B cell (primary cell): ENCODE results near the gene CAPN14. TPM values are rescaled to one million over a fixed set of nuclear protein-coding genes. Genes with fewer than 3 reads are reported as not detected.
A peak's percentile ranks its signal among the peaks of the same experiment; 100 is the strongest.

Source experiments
- ATAC-seq: fragments of 200-7000 bp; cut with Tn5 transposase; one replicate; pipeline ENCODE4 v1.10.0; 2021; ENCODE audit warnings: low read depth, mild to moderate bottlenecking, moderate number of reproducible peaks, moderate library complexity
- CTCF ChIA-PET: fragments of 350-600 bp; sonication (Branson Sonifier 250); formaldehyde crosslinking; loops from one replicate; lab custom pipeline; 2021; ENCODE audit warnings: antibody characterized with exemption, inconsistent platforms; lab: Charles Lee
- POLR2A ChIA-PET: fragments of 350-600 bp; sonication (Branson Sonifier 250); formaldehyde crosslinking; loops from one replicate; lab custom pipeline; 2021; ENCODE audit warnings: antibody characterized with exemption; lab: Charles Lee
- DNase-seq: peaks from one replicate; pipeline ENCODE4 v3.0.0; 2013
- H2AFZ ChIP-seq: 2 replicates; pipeline ENCODE4 v1.6.1; 2012; ENCODE audit warnings: mild to moderate bottlenecking, low read depth, low read length; ENCODE audit not compliant: insufficient read depth, poor library complexity, severe bottlenecking
- H3K27ac ChIP-seq, 2 donors: 1 replicate in 1 of 2; 2 replicates in 1 of 2; pipeline ENCODE4 v1.5.1; 2012 to 2013; ENCODE audit warnings: low read length in 2 of 2, mild to moderate bottlenecking in 2 of 2, moderate library complexity in 1 of 2
- H3K27me3 ChIP-seq, 4 experiments: fragments of 200-600 bp in 1 of 4; sonication (generic) in 1 of 4; replicated peaks in 1 of 4; 1 replicate in 2 of 4; 2 replicates in 2 of 4; pipeline versions ENCODE4 v1.6.1 to v1.7.0; 2013 to 2016; ENCODE audit warnings: low read length in 3 of 4, mild to moderate bottlenecking in 2 of 4, mixed read lengths in 1 of 4, moderate library complexity in 1 of 4; ENCODE audit not compliant: insufficient read depth in 4 of 4, control insufficient read depth in 3 of 4; ENCODE audit errors: control extremely low read depth in 1 of 4
- H3K36me3 ChIP-seq, 2 experiments: replicated peaks in 1 of 2; 1 replicate in 1 of 2; 2 replicates in 1 of 2; pipeline versions ENCODE4 v1.6.1 to v1.7.1; 2013; ENCODE audit warnings: low read length in 1 of 2; ENCODE audit not compliant: insufficient read depth in 2 of 2, control insufficient read depth in 1 of 2; ENCODE audit errors: control extremely low read depth in 1 of 2, extremely low read depth in 1 of 2
- H3K4me1 ChIP-seq, 2 donors: fragments of 200-600 bp in 1 of 2; sonication (generic) in 1 of 2; 1 replicate in 1 of 2; 2 replicates in 1 of 2; pipeline versions ENCODE4 v1.5.1 to v1.6.1; 2013 to 2017; ENCODE audit warnings: low read length in 2 of 2; ENCODE audit not compliant: control insufficient read depth in 2 of 2, insufficient read depth in 2 of 2
- H3K4me2 ChIP-seq: replicated peaks from 2 replicates; pipeline ENCODE3; 2012; ENCODE audit warnings: mild to moderate bottlenecking, low read depth, low read length; ENCODE audit not compliant: poor library complexity, severe bottlenecking
- H3K4me3 ChIP-seq, 5 experiments: fragments of 200-600 bp in 1 of 5; sonication (generic) in 1 of 5; 1 replicate in 3 of 5; 2 replicates in 2 of 5; pipeline versions ENCODE4 v1.5.1 to v1.7.0; 2011 to 2016; ENCODE audit warnings: low read length in 4 of 5, mild to moderate bottlenecking in 4 of 5, low read depth in 2 of 5, control low read depth in 1 of 5, moderate library complexity in 1 of 5; ENCODE audit not compliant: insufficient read depth in 1 of 5; ENCODE audit errors: control extremely low read depth in 1 of 5, extremely low read depth in 1 of 5
- H3K79me2 ChIP-seq: fragments of 200-600 bp; sonication (generic); one replicate; pipeline ENCODE4 v1.6.0; 2016; ENCODE audit warnings: low read length; ENCODE audit not compliant: control insufficient read depth, insufficient read depth
- H3K9ac ChIP-seq: fragments of 200-600 bp; sonication (generic); 2 replicates; pipeline ENCODE4 v1.6.1; 2017; ENCODE audit warnings: mild to moderate bottlenecking, low read length, moderate library complexity
- H3K9me3 ChIP-seq, 3 donors: one replicate each; pipeline versions ENCODE4 v1.6.1 to v1.7.1; 2013; ENCODE audit warnings: low read length in 2 of 3; ENCODE audit not compliant: control insufficient read depth in 2 of 3, insufficient read depth in 1 of 3; ENCODE audit errors: control extremely low read depth in 1 of 3
- H4K20me1 ChIP-seq: 2 replicates; pipeline ENCODE4 v1.6.0; 2012; ENCODE audit warnings: mild to moderate bottlenecking, low read length; ENCODE audit not compliant: insufficient read depth, control insufficient read depth, poor library complexity, severe bottlenecking
- H3K27ac Mint-ChIP-seq: one replicate; pipeline ENCODE4 v1.8.0; 2021; ENCODE audit warnings: mixed read lengths
- H3K27me3 Mint-ChIP-seq: one replicate; pipeline ENCODE4 v1.8.0; 2021; ENCODE audit warnings: mixed read lengths
- H3K4me1 Mint-ChIP-seq: one replicate; pipeline ENCODE4 v1.8.0; 2021; ENCODE audit warnings: mixed read lengths
- H3K4me3 Mint-ChIP-seq: one replicate; pipeline ENCODE4 v1.8.0; 2021; ENCODE audit warnings: mixed read lengths
- H3K9me3 Mint-ChIP-seq: one replicate; pipeline ENCODE4 v1.8.0; 2022; ENCODE audit warnings: mixed read lengths; ENCODE audit not compliant: insufficient read depth
- EZH2 ChIP-seq: IDR thresholded peaks from 2 replicates; pipeline ENCODE4 v1.6.1; 2012; ENCODE audit warnings: borderline replicate concordance, low read depth, mild to moderate bottlenecking, moderate library complexity, low read length; ENCODE audit not compliant: insufficient read depth, poor library complexity, severe bottlenecking
- WGBS: methylation state at CpG from one replicate; pipeline ENCODE4 v1.1.5; 2013; ENCODE audit warnings: missing lambda C conversion rate; ENCODE audit not compliant: insufficient coverage; 5-methylcytosine and 5-hydroxymethylcytosine counted together
- intact Hi-C: fragments of 100-400 bp; cut with micrococcal nuclease; formaldehyde crosslinking; loops from one replicate; pipeline ENCODE4 v1.10.0; 2022
- polyA plus RNA-seq: library from polyadenylated mRNA; depleted of rRNA; stranded (reverse); fragments of >200 nt; gene quantifications from 2 replicates; pipeline ENCODE4 v1.2.3, GENCODE V29; 2012
- total RNA-seq, 2 donors: library from RNA; stranded (reverse); fragments of 120-200 nt in 1 of 2; gene quantifications; 1 replicate in 1 of 2; 2 replicates in 1 of 2; pipeline versions ENCODE4 v1.2.3 to v1.2.4, GENCODE V29; 2013 to 2022
- TF ChIP-seq, protein P1 (sequence below): fragments of 200-600 bp; IDR thresholded peaks from one replicate; pipeline ENCODE4 v1.8.0; 2022; ENCODE audit warnings: antibody characterized with exemption, mild to moderate bottlenecking

The CAPN14 gene
- total and polyA plus RNA-seq, 2 donors (not counting 1 experiment from before 2014, with no cell fraction given), result 2.5 to 7.8 TPM

DNA sequence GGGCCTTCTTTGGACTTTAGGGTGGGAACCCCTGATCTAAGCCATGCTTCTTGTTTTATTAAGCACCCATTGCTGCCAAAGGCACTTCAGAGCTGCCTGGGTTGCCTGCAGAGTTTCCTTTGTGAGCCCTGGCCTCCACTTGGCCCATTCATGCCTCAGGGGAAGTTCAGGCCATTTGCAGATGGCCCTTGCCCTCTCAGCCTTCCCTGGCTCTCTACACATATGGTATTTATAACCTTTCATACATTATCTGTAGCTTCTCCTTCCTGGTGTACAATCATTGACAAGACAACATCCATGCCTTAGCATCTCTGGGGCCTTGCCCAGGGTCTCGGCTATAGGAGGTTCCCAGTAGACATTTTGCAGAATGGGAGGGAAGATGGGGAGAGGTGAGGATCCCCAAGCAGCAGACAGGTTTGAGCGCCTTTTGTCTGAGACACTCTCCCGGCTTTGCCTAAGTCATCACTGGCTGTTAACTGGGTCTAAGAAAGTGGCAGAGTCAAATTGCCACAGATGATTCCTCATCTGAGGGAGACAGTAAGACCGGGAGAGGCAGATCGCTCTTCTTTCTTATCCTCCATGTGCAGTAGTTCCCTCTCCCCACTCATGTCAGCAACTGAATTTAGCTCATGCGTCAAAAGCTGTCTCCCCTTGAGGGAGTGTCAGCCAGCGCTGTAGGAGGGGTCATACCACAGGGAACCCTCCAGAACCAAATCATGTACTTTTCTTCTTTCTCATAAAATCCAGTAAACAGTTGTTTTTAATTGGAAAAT lies 19.3 kb upstream of the CAPN14 start:
- H3K9me3 ChIP-seq, result no peaks in the 10 kb centered on the region
- DNase-seq (no peak), ATAC-seq (no peak)
- H4K20me1 ChIP-seq, result no peaks in the 10 kb centered on the region
- peak overlapping the region; percentile 91 for H3K4me2 ChIP-seq
- no peak overlapping the region for H2AFZ ChIP-seq
- intact Hi-C loops, result no loop called here
- no peak overlapping the region for H3K9ac ChIP-seq
- peaks cover 13% of the 10 kb centered on the region for H3K79me2 ChIP-seq
- 95% methylated on average over 4 of the region's 7 CpGs for WGBS
- ChIA-PET CTCF (interaction anchor here (0.7 to 4.9 kb wide), 9 partner anchors 10 to 529 kb away, joined by 3 to 23 read pairs (median 3); no protein-coding TSS in a partner anchor), POLR2A (interaction anchor here (0.8 to 3.4 kb wide), 4 partner anchors 16 to 998 kb away, joined by 3 to 26 read pairs (median 5); no protein-coding TSS in a partner anchor)
- H3K9me3 Mint-ChIP-seq, result no peaks in the 10 kb centered on the region
- TF ChIP-seq EZH2, result no peak
- TF ChIP-seq, protein P1, sequence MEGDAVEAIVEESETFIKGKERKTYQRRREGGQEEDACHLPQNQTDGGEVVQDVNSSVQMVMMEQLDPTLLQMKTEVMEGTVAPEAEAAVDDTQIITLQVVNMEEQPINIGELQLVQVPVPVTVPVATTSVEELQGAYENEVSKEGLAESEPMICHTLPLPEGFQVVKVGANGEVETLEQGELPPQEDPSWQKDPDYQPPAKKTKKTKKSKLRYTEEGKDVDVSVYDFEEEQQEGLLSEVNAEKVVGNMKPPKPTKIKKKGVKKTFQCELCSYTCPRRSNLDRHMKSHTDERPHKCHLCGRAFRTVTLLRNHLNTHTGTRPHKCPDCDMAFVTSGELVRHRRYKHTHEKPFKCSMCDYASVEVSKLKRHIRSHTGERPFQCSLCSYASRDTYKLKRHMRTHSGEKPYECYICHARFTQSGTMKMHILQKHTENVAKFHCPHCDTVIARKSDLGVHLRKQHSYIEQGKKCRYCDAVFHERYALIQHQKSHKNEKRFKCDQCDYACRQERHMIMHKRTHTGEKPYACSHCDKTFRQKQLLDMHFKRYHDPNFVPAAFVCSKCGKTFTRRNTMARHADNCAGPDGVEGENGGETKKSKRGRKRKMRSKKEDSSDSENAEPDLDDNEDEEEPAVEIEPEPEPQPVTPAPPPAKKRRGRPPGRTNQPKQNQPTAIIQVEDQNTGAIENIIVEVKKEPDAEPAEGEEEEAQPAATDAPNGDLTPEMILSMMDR, result no peak
- peak overlapping the region; percentile 94 for H3K4me3 Mint-ChIP-seq
- H3K36me3 ChIP-seq, result peaks cover 0 to 5% of the 10 kb centered on the region in 2 experiments
- peak overlapping the region in 1 of 2 donors; percentile 32 for H3K27ac ChIP-seq
- H3K27ac Mint-ChIP-seq, result peak overlapping the region; percentile 80
- H3K27me3 Mint-ChIP-seq, result no peaks in the 10 kb centered on the region
- peaks cover 30 to 46% of the 10 kb centered on the region in 2 donors for H3K4me1 ChIP-seq
- H3K4me1 Mint-ChIP-seq, result peaks cover 71% of the 10 kb centered on the region
- H3K27me3 ChIP-seq, result no peaks in the 10 kb centered on the region
- peak overlapping the region in 2 of 5 experiments; percentile 70 to 79 for H3K4me3 ChIP-seq

DNA sequence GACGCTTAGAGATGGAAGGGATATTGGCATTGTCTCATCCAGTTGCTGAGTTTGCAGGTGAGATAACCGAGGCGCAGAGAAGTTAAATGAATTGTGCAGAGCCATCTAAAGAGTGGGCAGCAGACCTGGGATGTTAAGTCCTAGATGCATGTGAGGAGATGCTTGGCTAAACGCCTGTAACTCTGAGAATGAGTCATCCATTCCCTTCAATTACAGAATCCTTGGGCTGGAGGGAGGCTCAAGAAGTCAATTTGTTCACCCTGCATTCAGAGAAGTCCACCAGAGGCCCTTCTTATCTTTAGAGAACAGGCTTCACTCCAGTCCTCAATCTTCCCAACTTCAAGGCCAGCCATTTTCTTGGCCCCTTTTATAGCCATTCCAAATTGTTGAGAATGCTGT lies 18.2 kb upstream of the CAPN14 start:
- Mint-ChIP-seq H3K4me3 (peak overlapping the region; percentile 94), H3K27ac (peak overlapping the region; percentile 80)

More for the DNA sequence above, 18.2 kb upstream of the CAPN14 start:
- Histone ChIP-seq H3K9ac (peak overlapping the region; percentile 78), H3K4me1 (peaks cover 28 to 36% of the 10 kb centered on the region in 2 donors), H3K27me3 (no peaks in the 10 kb centered on the region), H2AFZ (no peak overlapping the region), H3K9me3 (no peaks in the 10 kb centered on the region), H3K79me2 (peaks cover 9% of the 10 kb centered on the region), H4K20me1 (no peaks in the 10 kb centered on the region), H3K27ac (peak overlapping the region in 1 of 2 donors; percentile 32), H3K4me3 (peak overlapping the region in 3 of 5 experiments; percentile 68 to 79 (median 70)), H3K36me3 (peaks cover 0 to 4% of the 10 kb centered on the region in 2 experiments), H3K4me2 (peak overlapping the region; percentile 91)
- no peak for TF ChIP-seq EZH2
- TF ChIP-seq, protein P1, result no peak
- Mint-ChIP-seq H3K27me3 (no peaks in the 10 kb centered on the region), H3K4me1 (peaks cover 59% of the 10 kb centered on the region), H3K9me3 (no peaks in the 10 kb centered on the region)
- ChIA-PET CTCF (interaction anchor here (0.6 to 4.9 kb wide), 10 partner anchors 15 to 97 kb away, joined by 3 to 33 read pairs (median 4); partner anchors contain the start of genes CAPN14 and GALNT14), POLR2A (interaction anchor here (0.6 to 3.4 kb wide), 5 partner anchors 12 to 22 kb away, joined by 3 to 26 read pairs (median 4); no protein-coding TSS in a partner anchor)
- DNase-seq (no peak), ATAC-seq (no peak)
- WGBS, result 83% methylated on average over 2 of the region's 4 CpGs
- intact Hi-C loops, result loop anchor here (2.0 kb wide), 1 partner anchor 97 kb away; no protein-coding TSS in a partner anchor
